Measurements from ENCODE around the gene KCNMA1. TPM values are rescaled to one million over a fixed set of nuclear protein-coding genes. Genes with fewer than 3 reads are reported as not detected.

The KCNMA1 gene
- total and polyA plus RNA-seq, 10 of the 15 experiments (the other 5 are each of a cell fraction or from before 2014, with no cell fraction given) = 8.5 to 77.0 (median 21.3) TPM

- H3K27ac ChIP-seq (ENCODE audit: control insufficient read depth, insufficient read depth) = no peak overlapping the region
- no peak for TF ChIP-seq IKZF1 (conservative IDR thresholded peaks at IDR 0.05)
- TF ChIP-seq ESRRA (IDR thresholded peaks at IDR 0.05; ENCODE audit: low read length) = no peak
- no peak for TF ChIP-seq GABPA (IDR thresholded peaks at IDR 0.05; ENCODE audit: low read depth)
- TF ChIP-seq ASH2L (IDR thresholded peaks at IDR 0.05; ENCODE audit: borderline replicate concordance, low read depth) = no peak
- TF ChIP-seq MEF2A (IDR thresholded peaks at IDR 0.05; ENCODE audit: insufficient read depth, low read depth, low read length) = no peak
- no peak for TF ChIP-seq JUNB (IDR thresholded peaks at IDR 0.05)
- TF ChIP-seq RAD21 (IDR thresholded peaks at IDR 0.05; ENCODE audit: insufficient read depth, low read depth, low read length) = no peak
- TF ChIP-seq, protein P1, sequence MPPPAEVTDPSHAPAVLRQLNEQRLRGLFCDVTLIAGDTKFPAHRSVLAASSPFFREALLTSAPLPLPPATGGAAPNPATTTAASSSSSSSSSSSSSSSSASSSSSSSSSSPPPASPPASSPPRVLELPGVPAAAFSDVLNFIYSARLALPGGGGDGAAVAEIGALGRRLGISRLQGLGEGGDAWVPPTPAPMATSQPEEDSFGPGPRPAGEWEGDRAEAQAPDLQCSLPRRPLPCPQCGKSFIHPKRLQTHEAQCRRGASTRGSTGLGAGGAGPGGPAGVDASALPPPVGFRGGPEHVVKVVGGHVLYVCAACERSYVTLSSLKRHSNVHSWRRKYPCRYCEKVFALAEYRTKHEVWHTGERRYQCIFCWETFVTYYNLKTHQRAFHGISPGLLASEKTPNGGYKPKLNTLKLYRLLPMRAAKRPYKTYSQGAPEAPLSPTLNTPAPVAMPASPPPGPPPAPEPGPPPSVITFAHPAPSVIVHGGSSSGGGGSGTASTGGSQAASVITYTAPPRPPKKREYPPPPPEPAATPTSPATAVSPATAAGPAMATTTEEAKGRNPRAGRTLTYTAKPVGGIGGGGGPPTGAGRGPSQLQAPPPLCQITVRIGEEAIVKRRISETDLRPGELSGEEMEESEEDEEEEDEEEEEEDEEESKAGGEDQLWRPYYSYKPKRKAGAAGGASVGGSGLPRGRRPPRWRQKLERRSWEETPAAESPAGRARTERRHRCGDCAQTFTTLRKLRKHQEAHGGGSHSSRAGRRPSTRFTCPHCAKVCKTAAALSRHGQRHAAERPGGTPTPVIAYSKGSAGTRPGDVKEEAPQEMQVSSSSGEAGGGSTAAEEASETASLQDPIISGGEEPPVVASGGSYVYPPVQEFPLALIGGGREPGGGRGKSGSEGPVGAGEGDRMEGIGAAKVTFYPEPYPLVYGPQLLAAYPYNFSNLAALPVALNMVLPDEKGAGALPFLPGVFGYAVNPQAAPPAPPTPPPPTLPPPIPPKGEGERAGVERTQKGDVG (CRISPR knock-in tag; IDR thresholded peaks at IDR 0.05) = no peak
- TF ChIP-seq KLF5 (IDR thresholded peaks at IDR 0.05; ENCODE audit: partially characterized antibody) = no peak
- no peak for TF ChIP-seq LARP7 (IDR thresholded peaks at IDR 0.05)
- no peak for TF ChIP-seq HDAC2 (IDR thresholded peaks at IDR 0.05)
- TF ChIP-seq FOS (IDR thresholded peaks at IDR 0.05; ENCODE audit: borderline replicate concordance, extremely low read depth, insufficient read length) = no peak
- TF ChIP-seq CHD1 (IDR thresholded peaks at IDR 0.05; ENCODE audit: low read depth, low read length) = no peak
- TF ChIP-seq NBN (IDR thresholded peaks at IDR 0.05) = no peak
- no peak for TF ChIP-seq NR2C2 (IDR thresholded peaks at IDR 0.05; ENCODE audit: borderline replicate concordance, control insufficient read depth, insufficient read length, low read depth)
- TF ChIP-seq SRF (IDR thresholded peaks at IDR 0.05; ENCODE audit: low read depth in 2 of 2, low read length in 2 of 2) = no peak
- no peak for TF ChIP-seq NKRF (conservative IDR thresholded peaks at IDR 0.05)
- no peak for TF ChIP-seq PAX5 (IDR thresholded peaks at IDR 0.05; ENCODE audit: borderline replicate concordance, low read depth, low read length)
- TF ChIP-seq IRF4 (IDR thresholded peaks at IDR 0.05; ENCODE audit: low read depth, low read length) = no peak
- CTCF ChIA-PET = interaction anchor here (0.8 kb wide), 1 partner anchor 14 kb away, joined by 3 read pairs; no protein-coding TSS in a partner anchor
- no peak overlapping the region for H3K4me2 ChIP-seq (ENCODE audit: control insufficient read depth, insufficient read depth)
- no peak overlapping the region for H3K9ac ChIP-seq (ENCODE audit: control insufficient read depth, insufficient read depth, low read length)
- no peaks in the 10 kb centered on the region for H3K36me3 ChIP-seq (ENCODE audit: control insufficient read depth in 2 of 2, insufficient read depth in 2 of 2, low read length in 1 of 2)
- no peaks in the 10 kb centered on the region for H3K27me3 ChIP-seq (replicated peaks in 1 of 2; ENCODE audit: control insufficient read depth in 2 of 2, insufficient read depth in 2 of 2, low read length in 1 of 2)
- FAIRE-seq (no peak), DNase-seq (ENCODE audit: low read depth, low spot score) (no peak), ATAC-seq (no peak)
- no peaks in the 10 kb centered on the region; the same call in 2 of the 3 replicates for H3K9me3 ChIP-seq (replicated peaks; ENCODE audit: control insufficient read depth, insufficient read depth, low read length)
- SMC1A ChIA-PET (ENCODE audit: uncharacterized antibody, unreplicated experiment) = interaction anchor here (0.8 to 1.9 kb wide), 7 partner anchors 9 to 358 kb away, joined by 3 to 5 read pairs (median 5); no protein-coding TSS in a partner anchor
- RAD21 ChIA-PET (ENCODE audit: unreplicated experiment) = interaction anchor here (1.0 kb wide), 1 partner anchor 118 kb away, joined by 3 read pairs; no protein-coding TSS in a partner anchor
- no peak overlapping the region for H2AFZ ChIP-seq (ENCODE audit: control insufficient read depth, low read depth, low read length)
- POLR2A ChIA-PET = no interaction called here
- H3K4me1 ChIP-seq (ENCODE audit: control insufficient read depth, insufficient read depth, low read length) = no peaks in the 10 kb centered on the region
- intact Hi-C loops (cut with micrococcal nuclease; ENCODE audit: unreplicated experiment) (no loop called here), in situ Hi-C loops (cut with MboI) (no loop called here)
- no peaks in the 10 kb centered on the region for H4K20me1 ChIP-seq (ENCODE audit: control insufficient read depth, insufficient read depth)
- WGBS (ENCODE audit: insufficient coverage, insufficient replicate concordance, low lambda C conversion rate, missing lambda C conversion rate) = 25% methylated on average over 3 of the region's 3 CpGs
- no peaks in the 10 kb centered on the region for H3K79me2 ChIP-seq (ENCODE audit: control insufficient read depth, insufficient read depth, low read length)
- no peak overlapping the region for H3K4me3 ChIP-seq
- no TSS peak for BruUV-seq (replicated peaks)
Observed at GRCh38 chr10:77283326-77283725, 354.3 kb downstream of the KCNMA1 start.
